WTC11 (cell line): Measurements from ENCODE around the gene MLEC. TPM values are rescaled to one million over a fixed set of nuclear protein-coding genes. Genes with fewer than 3 reads are reported as not detected.

Experiments used
- ATAC-seq: fragments of 200-7000 bp; cut with Tn5 transposase; 2 replicates; pipeline ENCODE4 v1.10.0; 2021; ENCODE audit warnings: mild to moderate bottlenecking, moderate library complexity
- CTCF ChIA-PET: fragments of 300-600 bp; sonication (Branson Sonifier 250); formaldehyde crosslinking; loops from one replicate; lab custom pipeline; 2021; ENCODE audit warnings: antibody characterized with exemption; lab: Charles Lee
- POLR2A ChIA-PET: fragments of 350-600 bp; sonication (Branson Sonifier 250); formaldehyde crosslinking; loops from one replicate; lab custom pipeline; 2021; ENCODE audit warnings: antibody characterized with exemption; lab: Charles Lee
- DNase-seq: peaks from one replicate; pipeline ENCODE4 v3.0.0; 2021; ENCODE audit warnings: low spot score
- H3K27ac Mint-ChIP-seq: 2 replicates; pipeline ENCODE4 v1.8.0; 2021; ENCODE audit warnings: mixed read lengths
- H3K27me3 Mint-ChIP-seq: 2 replicates; pipeline ENCODE4 v1.8.0; 2021; ENCODE audit warnings: low read depth, mild to moderate bottlenecking, moderate library complexity, mixed read lengths
- H3K36me3 Mint-ChIP-seq: 2 replicates; pipeline ENCODE4 v1.8.0; 2021; ENCODE audit warnings: mixed read lengths
- H3K4me1 Mint-ChIP-seq: 2 replicates; pipeline ENCODE4 v1.8.0; 2022; ENCODE audit warnings: mixed read lengths
- H3K4me3 Mint-ChIP-seq: 2 replicates; pipeline ENCODE4 v1.8.0; 2021; ENCODE audit warnings: mild to moderate bottlenecking, moderate library complexity, mixed read lengths
- H3K9me3 Mint-ChIP-seq: 2 replicates; pipeline ENCODE4 v1.8.0; 2021; ENCODE audit warnings: mixed read lengths
- GTF2I ChIP-seq: fragments of 250-450 bp; sonication (Bioruptor Pico); conservative IDR thresholded peaks from 2 replicates; pipeline ENCODE4 v1.4.0; 2021; ENCODE audit warnings: mild to moderate bottlenecking
- KAT7 ChIP-seq: sonication (generic); formaldehyde crosslinking; IDR thresholded peaks from 2 replicates; pipeline ENCODE4 v1.8.1; 2023; ENCODE audit warnings: missing genetic modification reagents, mild to moderate bottlenecking, borderline replicate concordance
- MXD4 ChIP-seq: fragments of 250-450 bp; sonication (Bioruptor Pico); IDR thresholded peaks from 2 replicates; pipeline ENCODE4 v1.8.0; 2021; ENCODE audit warnings: mild to moderate bottlenecking, moderate library complexity, borderline replicate concordance
- MYBL2 ChIP-seq: sonication (generic); formaldehyde crosslinking; IDR thresholded peaks from 2 replicates; pipeline ENCODE4 v1.8.1; 2023; ENCODE audit warnings: mild to moderate bottlenecking, moderate library complexity, missing genetic modification reagents
- NFYB ChIP-seq: sonication (generic); formaldehyde crosslinking; conservative IDR thresholded peaks from 2 replicates; pipeline ENCODE4 v1.8.0; 2022; ENCODE audit warnings: low read depth, missing genetic modification reagents
- NR2C2 ChIP-seq: sonication (generic); formaldehyde crosslinking; IDR thresholded peaks from 2 replicates; pipeline ENCODE4 v1.8.0; 2022; ENCODE audit warnings: mild to moderate bottlenecking, missing genetic modification reagents
- NR3C1 ChIP-seq: sonication (generic); formaldehyde crosslinking; conservative IDR thresholded peaks from 2 replicates; pipeline ENCODE4 v1.8.1; 2023; ENCODE audit warnings: low read depth, mild to moderate bottlenecking, missing genetic modification reagents
- SOX15 ChIP-seq: fragments of 250-450 bp; sonication (Bioruptor Pico); IDR thresholded peaks from 2 replicates; pipeline ENCODE4 v1.9.0; 2021; ENCODE audit warnings: mild to moderate bottlenecking
- SP1 ChIP-seq: sonication (generic); formaldehyde crosslinking; conservative IDR thresholded peaks from 2 replicates; pipeline ENCODE4 v1.8.1; 2022; ENCODE audit warnings: missing genetic modification reagents
- ZNF121 ChIP-seq: sonication (generic); formaldehyde crosslinking; IDR thresholded peaks from 2 replicates; pipeline ENCODE4 v1.8.0; 2023; ENCODE audit warnings: missing genetic modification reagents
- ZNF219 ChIP-seq: sonication (generic); formaldehyde crosslinking; IDR thresholded peaks from 2 replicates; pipeline ENCODE4 v1.8.0; 2023; ENCODE audit warnings: missing genetic modification reagents, mild to moderate bottlenecking, borderline replicate concordance
- ZNF263 ChIP-seq: sonication (generic); formaldehyde crosslinking; IDR thresholded peaks from 2 replicates; pipeline ENCODE4 v1.8.1; 2022; ENCODE audit warnings: low read depth, mild to moderate bottlenecking, moderate library complexity, missing genetic modification reagents
- ZNF423 ChIP-seq: fragments of 250-450 bp; sonication (Bioruptor Pico); IDR thresholded peaks from 2 replicates; pipeline ENCODE4 v2.1.2; 2022; ENCODE audit warnings: mild to moderate bottlenecking, moderate library complexity
- total RNA-seq: library from RNA; stranded (reverse); gene quantifications from 3 replicates; pipeline ENCODE4 v1.2.3, GENCODE V29; 2021
- TF ChIP-seq, protein P1 (sequence below): sonication (generic); formaldehyde crosslinking; IDR thresholded peaks from 2 replicates; pipeline ENCODE4 v1.8.1; 2023; ENCODE audit warnings: mild to moderate bottlenecking, missing genetic modification reagents, moderate library complexity
- TF ChIP-seq, protein P2 (sequence below): sonication (generic); formaldehyde crosslinking; IDR thresholded peaks from 2 replicates; pipeline ENCODE4 v1.8.1; 2023; ENCODE audit warnings: mild to moderate bottlenecking, missing genetic modification reagents, moderate library complexity
- TF ChIP-seq, protein P3 (sequence below): sonication (generic); formaldehyde crosslinking; IDR thresholded peaks from 2 replicates; pipeline ENCODE4 v1.8.1; 2023; ENCODE audit warnings: mild to moderate bottlenecking, missing genetic modification reagents
- TF ChIP-seq, protein P4 (sequence below): fragments of 250-450 bp; sonication (Bioruptor Pico); IDR thresholded peaks from 2 replicates; pipeline ENCODE4 v2.1.2; 2022; ENCODE audit warnings: mild to moderate bottlenecking, moderate library complexity
- TF ChIP-seq, protein P5 (sequence below): sonication (generic); formaldehyde crosslinking; IDR thresholded peaks from 2 replicates; pipeline ENCODE4 v1.8.0; 2022; ENCODE audit warnings: mild to moderate bottlenecking, missing genetic modification reagents
- TF ChIP-seq, protein P6 (sequence below): sonication (generic); formaldehyde crosslinking; IDR thresholded peaks from 2 replicates; pipeline ENCODE4 v1.8.1; 2022; ENCODE audit warnings: low read depth, missing genetic modification reagents, borderline replicate concordance
- TF ChIP-seq, protein P7 (sequence below): fragments of 250-450 bp; sonication (Bioruptor Pico); IDR thresholded peaks from 2 replicates; pipeline ENCODE4 v1.8.0; 2021; ENCODE audit warnings: mild to moderate bottlenecking

MLEC gene
- total RNA-seq, 1 experiment from 2014 or later: 278 TPM

DNA sequence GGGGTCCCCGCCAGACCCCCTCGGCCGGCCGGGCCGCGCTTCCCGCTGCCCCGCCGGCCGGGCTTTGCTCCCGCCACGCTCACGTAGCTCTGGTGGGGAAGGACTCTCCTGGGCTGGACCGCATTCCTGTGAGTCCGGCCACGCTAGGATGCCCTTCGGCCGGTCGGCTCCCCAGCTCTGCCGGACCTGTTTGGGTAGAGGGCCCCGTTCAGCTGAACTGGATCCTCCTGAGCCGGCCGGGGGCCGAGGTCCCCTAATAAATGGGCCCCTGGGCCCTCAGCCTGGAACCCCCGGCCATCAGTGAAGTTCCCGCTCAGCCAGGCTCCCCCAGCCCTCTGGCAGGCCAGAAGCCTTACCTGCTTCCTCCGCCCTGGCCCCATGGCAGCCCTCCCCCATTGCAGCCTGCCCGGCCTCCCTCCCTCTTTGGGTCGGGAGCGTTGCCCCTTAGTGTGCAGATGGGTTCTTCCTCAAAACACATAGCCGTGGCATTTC, 23.9 kb downstream of the MLEC start:
- Mint-ChIP-seq H3K27ac (peak overlapping the region; percentile 64; the same call in 1 of the 2 replicates), H3K36me3 (peaks cover 23% of the 10 kb centered on the region), H3K9me3 (no peaks in the 10 kb centered on the region), H3K4me1 (peaks cover 26% of the 10 kb centered on the region), H3K4me3 (peak overlapping the region; percentile 79), H3K27me3 (no peaks in the 10 kb centered on the region)
- DNase-seq: peak; percentile 45
- POLR2A ChIA-PET: interaction anchor here (0.7 to 1.2 kb wide), 2 partner anchors 21 to 24 kb away, joined by 4 read pairs; no protein-coding TSS in a partner anchor
- TF ChIP-seq, protein P1, sequence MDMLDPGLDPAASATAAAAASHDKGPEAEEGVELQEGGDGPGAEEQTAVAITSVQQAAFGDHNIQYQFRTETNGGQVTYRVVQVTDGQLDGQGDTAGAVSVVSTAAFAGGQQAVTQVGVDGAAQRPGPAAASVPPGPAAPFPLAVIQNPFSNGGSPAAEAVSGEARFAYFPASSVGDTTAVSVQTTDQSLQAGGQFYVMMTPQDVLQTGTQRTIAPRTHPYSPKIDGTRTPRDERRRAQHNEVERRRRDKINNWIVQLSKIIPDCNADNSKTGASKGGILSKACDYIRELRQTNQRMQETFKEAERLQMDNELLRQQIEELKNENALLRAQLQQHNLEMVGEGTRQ (CRISPR knock-in tag): no peak
- TF ChIP-seq, protein P2, sequence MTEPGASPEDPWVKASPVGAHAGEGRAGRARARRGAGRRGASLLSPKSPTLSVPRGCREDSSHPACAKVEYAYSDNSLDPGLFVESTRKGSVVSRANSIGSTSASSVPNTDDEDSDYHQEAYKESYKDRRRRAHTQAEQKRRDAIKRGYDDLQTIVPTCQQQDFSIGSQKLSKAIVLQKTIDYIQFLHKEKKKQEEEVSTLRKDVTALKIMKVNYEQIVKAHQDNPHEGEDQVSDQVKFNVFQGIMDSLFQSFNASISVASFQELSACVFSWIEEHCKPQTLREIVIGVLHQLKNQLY (CRISPR knock-in tag): no peak
- TF ChIP-seq, protein P3, sequence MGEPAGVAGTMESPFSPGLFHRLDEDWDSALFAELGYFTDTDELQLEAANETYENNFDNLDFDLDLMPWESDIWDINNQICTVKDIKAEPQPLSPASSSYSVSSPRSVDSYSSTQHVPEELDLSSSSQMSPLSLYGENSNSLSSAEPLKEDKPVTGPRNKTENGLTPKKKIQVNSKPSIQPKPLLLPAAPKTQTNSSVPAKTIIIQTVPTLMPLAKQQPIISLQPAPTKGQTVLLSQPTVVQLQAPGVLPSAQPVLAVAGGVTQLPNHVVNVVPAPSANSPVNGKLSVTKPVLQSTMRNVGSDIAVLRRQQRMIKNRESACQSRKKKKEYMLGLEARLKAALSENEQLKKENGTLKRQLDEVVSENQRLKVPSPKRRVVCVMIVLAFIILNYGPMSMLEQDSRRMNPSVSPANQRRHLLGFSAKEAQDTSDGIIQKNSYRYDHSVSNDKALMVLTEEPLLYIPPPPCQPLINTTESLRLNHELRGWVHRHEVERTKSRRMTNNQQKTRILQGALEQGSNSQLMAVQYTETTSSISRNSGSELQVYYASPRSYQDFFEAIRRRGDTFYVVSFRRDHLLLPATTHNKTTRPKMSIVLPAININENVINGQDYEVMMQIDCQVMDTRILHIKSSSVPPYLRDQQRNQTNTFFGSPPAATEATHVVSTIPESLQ (CRISPR knock-in tag): no peak
- TF ChIP-seq, protein P4, sequence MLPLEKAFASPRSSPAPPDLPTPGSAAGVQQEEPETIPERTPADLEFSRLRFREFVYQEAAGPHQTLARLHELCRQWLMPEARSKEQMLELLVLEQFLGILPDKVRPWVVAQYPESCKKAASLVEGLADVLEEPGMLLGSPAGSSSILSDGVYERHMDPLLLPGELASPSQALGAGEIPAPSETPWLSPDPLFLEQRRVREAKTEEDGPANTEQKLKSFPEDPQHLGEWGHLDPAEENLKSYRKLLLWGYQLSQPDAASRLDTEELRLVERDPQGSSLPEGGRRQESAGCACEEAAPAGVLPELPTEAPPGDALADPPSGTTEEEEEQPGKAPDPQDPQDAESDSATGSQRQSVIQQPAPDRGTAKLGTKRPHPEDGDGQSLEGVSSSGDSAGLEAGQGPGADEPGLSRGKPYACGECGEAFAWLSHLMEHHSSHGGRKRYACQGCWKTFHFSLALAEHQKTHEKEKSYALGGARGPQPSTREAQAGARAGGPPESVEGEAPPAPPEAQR (CRISPR knock-in tag): no peak
- no peak for TF ChIP-seq MYBL2 (CRISPR knock-in tag)
- no peak for TF ChIP-seq KAT7
- TF ChIP-seq ZNF263 (CRISPR knock-in tag): no peak
- TF ChIP-seq ZNF423: no peak
- no peak for TF ChIP-seq ZNF121 (CRISPR knock-in tag)
- TF ChIP-seq, protein P5, sequence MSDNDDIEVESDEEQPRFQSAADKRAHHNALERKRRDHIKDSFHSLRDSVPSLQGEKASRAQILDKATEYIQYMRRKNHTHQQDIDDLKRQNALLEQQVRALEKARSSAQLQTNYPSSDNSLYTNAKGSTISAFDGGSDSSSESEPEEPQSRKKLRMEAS (CRISPR knock-in tag): no peak
- no peak for TF ChIP-seq NR3C1 (CRISPR knock-in tag)
- no peak for TF ChIP-seq SP1 (CRISPR knock-in tag)
- no peak for TF ChIP-seq NR2C2 (CRISPR knock-in tag)
- no peak for TF ChIP-seq GTF2I (CRISPR knock-in tag)
- TF ChIP-seq MXD4 (CRISPR knock-in tag): no peak
- no peak for TF ChIP-seq SOX15 (CRISPR knock-in tag)
- TF ChIP-seq, protein P6, sequence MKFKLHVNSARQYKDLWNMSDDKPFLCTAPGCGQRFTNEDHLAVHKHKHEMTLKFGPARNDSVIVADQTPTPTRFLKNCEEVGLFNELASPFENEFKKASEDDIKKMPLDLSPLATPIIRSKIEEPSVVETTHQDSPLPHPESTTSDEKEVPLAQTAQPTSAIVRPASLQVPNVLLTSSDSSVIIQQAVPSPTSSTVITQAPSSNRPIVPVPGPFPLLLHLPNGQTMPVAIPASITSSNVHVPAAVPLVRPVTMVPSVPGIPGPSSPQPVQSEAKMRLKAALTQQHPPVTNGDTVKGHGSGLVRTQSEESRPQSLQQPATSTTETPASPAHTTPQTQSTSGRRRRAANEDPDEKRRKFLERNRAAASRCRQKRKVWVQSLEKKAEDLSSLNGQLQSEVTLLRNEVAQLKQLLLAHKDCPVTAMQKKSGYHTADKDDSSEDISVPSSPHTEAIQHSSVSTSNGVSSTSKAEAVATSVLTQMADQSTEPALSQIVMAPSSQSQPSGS (CRISPR knock-in tag): no peak
- no peak for TF ChIP-seq ZNF219
- no peak for TF ChIP-seq NFYB (CRISPR knock-in tag)
- TF ChIP-seq, protein P7, sequence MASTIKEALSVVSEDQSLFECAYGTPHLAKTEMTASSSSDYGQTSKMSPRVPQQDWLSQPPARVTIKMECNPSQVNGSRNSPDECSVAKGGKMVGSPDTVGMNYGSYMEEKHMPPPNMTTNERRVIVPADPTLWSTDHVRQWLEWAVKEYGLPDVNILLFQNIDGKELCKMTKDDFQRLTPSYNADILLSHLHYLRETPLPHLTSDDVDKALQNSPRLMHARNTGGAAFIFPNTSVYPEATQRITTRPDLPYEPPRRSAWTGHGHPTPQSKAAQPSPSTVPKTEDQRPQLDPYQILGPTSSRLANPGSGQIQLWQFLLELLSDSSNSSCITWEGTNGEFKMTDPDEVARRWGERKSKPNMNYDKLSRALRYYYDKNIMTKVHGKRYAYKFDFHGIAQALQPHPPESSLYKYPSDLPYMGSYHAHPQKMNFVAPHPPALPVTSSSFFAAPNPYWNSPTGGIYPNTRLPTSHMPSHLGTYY (CRISPR knock-in tag): no peak
- peak; percentile 29 for ATAC-seq
- CTCF ChIA-PET: interaction anchor here (1.3 to 4.2 kb wide), 4 partner anchors 14 to 82 kb away, joined by 3 to 48 read pairs (median 7); partner anchors contain the start of gene ACADS
